HG03442 (cell line): ENCODE data around the gene ARID5A.

Source experiments
- ATAC-seq: cut with Tn5 transposase; IDR thresholded peaks from one replicate; pipeline ENCODE4 v1.9.1; 2021; ENCODE audit warnings: mild to moderate bottlenecking, moderate library complexity; ENCODE audit not compliant: unreplicated experiment

The ARID5A gene

DNA sequence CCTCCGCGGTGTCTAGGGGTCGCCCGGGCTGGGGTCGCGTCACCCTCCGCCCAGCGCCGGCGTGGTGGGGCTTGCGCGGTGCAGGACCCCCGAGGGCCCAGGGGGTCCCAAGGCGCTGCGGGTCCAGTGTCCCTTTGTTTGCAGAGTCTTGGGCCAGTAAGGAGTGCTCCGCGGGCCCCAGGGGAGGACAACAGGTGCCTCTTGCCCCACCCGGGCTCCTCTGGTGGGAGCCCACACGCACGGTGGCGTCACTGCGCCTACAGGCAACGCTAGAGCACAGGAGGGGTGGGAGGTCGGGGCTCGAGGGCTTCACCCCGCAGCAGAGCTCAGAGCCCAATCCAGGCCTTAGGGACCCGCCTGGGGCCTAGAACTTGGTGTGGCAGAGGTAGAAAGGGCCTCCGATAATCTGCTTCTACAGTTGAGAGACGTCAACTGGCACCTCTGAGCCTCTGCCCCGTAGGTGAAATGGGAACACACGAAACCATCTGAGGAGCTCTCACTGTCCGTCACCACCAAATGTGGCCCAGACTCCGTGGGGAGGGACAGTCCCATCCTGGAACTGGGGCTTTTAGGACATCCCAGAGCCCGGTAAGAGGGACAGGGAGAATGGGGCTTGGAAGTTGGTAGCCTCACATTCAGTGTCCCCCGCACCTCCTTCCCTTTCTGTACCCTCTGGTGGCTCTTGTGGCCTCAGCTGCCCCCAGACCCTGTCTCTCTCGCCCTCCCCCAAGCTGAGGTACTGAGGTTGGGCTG is 1.4 kb downstream of the ARID5A start:
- no peak for ATAC-seq

DNA sequence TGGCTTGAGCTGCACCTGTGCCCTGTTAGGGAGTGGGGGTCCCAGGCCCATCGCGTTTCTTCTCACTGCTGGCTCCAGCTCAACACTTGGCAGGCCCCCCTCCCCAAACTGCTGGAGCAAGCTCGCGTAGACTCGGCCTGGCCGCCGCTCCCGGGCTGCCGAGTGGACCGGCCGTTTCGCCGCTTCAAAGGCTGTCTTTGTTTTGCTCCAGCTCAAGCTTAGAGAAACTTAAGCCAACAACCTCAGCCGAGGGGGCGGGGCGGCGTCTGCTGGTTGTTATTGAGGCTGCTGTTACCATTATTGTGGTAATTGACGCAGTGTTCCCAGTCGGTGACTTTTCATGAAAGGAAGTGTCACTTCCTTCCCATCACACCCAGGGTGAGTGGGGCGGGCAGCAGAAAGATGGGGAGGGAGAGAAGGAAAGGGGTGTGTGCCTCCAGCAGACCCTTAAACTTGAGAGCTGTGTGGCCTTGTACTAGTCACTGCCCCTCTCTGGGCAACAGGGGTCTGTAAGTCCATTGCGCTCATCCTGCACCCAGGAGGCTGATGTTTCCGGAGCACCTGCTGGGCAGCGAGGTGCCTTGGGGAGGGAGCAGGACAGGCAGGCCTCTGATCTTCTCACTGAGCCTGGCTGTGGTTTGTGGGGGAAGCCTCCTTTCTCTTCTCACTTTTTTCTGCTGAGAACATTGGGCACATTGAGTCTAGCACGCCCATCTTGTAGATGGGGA is 2.1 kb downstream of the ARID5A start:
- ATAC-seq, result no peak

DNA sequence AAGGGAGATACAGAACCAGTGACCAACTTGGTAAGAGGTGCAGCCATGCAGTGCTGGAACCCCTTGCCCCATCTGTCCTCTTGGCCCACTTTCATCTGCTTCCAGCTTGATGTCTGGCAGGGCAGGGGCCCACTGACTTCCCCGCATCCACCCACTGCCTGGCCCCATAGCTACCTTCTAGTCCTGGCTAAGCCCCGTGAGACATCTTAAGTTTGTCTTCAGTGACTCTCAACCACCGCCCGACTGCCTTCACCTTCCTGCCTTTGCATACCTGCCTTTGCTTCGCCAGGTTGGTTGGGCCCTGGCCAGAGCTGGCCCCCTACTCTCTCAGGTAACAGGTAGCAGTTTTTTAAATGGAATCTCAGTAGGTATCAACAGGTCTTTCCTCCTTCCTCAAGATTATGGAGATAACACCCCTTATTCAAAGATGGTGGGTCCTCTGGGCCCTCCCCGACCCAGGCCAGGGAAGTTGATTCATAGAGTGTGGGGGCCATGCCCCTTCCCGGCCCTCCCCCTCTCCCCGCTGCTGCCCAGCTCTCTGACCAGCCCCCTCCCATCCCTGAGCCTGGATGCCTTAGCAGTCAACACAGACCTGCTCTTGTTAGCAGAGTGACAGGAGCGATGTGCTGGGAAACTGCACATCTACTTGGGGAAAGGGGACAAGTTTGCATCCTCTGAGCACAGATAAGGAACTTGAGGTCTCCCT is 2.8 kb downstream of the ARID5A start:
- no peak for ATAC-seq

DNA sequence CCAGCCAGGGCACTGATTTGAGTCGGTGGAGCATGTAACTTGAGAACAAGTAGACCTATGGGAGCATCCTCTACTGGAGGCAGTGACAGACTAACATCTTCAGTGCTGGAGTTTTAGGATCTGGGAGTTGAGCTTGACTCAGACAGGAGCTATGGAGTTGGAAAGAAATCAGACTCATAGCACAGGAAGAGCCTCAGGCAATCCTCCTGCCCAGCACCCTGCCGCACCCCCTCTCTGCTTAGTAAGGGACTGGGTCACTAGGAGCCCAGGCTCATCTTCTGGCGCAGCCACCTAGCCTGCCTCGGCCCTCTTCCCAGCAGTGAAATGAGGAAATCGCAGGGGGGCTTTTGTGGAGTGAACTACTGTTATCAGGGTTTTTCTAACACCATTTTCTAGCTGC is 3.6 kb downstream of the ARID5A start:
- no peak for ATAC-seq

DNA sequence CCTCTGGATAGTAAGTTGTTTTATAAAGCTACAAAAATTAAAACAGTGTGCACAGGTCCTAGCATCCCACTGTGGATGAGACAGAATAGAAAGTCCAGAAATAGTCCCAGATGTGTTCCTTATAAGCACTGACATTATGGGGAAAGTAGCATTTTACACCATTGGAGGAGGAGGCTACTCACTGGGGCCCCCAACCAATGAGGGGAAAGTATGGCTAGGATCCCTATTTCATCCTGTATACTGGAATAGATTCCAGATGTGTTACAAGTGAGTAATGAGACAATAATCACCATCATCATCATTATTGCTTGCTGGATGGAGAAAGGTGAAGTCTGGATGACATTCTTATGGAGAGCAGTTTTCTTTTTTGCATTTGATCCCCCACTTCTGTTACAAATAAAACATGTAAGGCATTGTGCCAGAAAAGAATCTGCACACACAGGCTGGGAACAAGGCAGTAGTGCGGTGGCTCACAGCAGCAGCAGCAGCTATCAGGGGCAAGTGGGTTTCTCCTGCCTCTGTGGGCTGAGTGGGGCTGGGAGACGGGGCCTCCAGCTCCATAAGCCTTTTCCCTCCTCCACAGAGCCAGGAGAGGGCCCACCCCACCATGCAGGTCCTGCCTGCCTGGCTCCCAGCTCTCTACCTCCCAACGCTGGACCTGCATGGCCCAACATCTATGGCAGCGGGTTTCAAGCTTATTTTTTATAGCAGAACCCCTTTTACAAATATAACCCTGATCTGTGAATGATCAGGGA is 5.0 kb downstream of the ARID5A start:
- ATAC-seq, result no peak

DNA sequence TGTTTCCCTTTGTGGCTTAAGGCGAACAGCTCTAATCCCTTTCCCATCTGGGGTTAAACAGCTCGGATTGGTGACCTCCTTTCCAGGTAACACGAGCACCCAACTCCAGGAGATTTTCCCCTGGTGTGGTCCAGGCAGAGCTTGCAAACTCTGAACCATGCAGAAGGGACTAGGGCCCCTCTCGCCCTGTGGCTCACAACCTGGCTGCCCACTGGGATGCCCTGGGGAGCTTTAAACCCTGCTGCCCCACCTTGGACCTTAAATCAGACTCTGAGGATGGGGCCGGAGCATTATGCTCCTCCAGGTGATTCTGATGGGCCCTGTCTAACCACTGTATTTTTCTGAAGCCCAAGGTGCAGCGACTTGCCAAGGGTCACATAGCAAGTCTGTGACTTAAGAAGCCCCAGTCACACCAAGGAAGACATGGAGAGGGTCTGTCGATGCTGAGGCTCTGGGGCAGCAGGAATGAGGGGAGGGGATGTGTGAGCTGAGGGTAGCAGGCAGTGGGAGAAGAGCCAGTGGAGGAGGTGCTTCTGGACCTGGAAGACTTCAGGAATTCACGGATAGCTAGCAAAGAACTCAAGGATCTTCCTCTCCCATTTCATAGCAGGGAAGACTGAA is 5.9 kb downstream of the ARID5A start:
- ATAC-seq, result no peak

DNA sequence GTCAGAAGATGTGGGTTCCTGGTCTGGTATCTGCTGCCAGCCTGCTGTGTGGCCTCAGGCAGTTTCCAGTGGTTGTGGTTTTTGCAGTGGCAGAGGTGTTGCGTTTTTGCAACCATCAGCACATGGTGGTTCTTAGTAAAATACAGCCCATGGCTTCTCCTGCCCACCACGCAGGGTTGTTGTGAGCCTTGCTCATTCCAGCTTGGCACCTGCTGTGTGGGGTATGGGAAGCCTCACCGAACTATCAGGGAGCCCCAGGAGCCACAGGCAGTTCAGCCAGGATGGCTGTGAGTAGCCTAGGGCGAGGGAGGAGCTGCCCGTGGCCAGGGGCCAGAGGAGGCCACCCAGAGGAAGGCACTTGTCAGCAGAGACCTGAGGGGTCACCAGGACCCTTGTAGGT is 9.8 kb downstream of the ARID5A start:
- no peak for ATAC-seq

DNA sequence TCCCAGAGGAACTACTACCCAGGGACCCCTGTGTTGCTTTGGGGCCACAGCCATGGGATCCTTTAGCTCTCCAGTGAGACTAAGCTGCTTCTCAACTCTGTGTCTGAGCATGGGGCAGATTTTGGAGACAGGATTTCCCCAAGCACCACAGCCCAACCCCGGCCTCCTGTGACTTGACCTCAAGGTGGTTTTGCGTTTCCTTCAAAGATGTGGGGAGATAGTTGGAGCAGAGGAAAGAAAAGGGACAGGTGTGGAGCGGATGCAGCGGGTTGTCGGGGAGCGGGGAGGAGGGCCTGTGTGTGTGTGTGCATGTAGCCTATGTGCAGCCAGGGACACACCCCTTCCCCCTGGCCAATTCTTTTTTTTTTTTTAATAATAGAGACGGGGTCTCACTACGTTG is 10.2 kb downstream of the ARID5A start:
- ATAC-seq, result no peak

DNA sequence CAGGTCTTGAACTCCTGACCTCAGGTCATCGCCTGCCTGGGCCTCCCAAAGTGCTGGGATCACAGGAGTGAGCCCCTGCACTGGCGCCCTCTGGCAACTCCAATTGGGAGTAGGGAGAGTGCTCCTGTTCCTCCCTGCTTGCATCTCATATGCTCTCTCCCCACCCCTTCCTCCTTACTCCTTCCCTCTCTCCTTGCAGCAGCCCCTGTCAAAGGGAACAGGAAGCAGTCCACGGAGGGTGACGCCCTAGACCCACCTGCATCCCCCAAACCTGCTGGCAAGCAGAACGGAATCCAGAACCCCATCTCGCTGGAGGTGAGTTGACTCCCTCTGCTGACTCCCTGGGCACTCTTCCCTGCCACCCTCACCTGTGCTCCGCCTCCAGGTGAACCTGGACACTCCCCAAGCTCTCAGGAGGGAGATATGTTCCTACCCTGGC is 10.7 kb downstream of the ARID5A start:
- no peak for ATAC-seq

DNA sequence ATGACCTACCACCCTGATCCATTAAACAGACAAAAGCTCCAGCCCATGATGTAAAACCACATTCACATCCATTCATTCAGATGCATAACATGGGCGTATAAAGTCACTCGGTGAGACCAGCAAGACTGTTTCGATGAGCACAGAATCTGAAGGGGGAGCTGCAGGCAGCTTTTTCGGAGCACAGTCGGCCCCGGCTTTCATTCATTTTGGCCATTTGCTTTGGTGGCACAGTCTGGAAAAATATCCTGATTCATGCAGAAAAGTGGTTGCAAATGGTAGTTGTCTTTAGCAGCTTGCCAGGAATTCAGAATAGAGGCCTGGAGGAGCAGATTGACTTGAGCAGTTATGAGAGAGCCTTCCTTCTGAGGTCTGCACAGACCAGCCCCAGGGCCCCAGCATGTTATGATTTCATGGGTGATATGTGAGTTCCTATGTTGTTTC is 11.2 kb downstream of the ARID5A start:
- no peak for ATAC-seq

DNA sequence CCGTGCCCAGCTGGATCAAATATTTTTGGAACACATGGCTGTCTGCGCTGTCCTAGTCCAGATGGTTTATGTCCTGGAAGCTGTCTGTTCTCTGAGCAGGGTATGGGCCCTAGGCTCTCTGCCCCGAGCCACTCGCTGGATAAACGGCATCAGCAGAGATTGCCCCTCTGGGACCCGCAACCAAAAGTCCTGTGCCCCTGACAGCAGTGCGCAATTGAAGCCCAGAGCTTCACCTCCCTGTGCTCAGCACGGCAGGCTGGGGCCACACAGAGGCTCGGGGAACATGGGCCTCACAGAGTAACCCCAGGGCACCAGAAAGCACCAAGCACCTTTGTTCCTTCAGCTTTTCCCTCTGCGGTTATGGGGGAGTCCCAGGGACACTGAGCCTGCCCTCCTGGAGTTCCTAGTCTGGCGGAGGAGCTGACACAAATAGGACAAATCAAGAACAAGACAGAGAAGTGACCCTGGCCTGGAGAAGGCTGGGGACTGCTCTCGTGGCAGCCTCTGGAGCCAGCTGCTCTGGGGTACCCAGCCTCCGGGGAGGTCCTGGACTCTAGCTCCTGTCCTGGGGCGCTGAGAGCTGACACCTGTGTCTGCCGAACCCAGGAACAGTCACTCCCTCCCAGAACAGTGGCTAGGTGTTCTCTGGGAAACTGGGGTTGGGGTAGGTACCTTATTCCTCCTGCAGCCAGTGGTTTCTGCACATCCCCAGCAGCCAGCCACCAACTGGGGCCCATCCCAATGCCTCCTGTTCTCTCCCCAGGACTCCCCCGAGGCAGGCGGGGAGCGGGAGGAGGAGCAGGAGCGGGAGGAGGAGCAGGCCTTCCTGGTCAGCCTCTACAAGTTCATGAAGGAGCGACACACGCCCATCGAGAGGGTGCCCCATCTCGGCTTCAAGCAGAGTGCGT is 12.3 kb downstream of the ARID5A start:
- ATAC-seq, result no peak

DNA sequence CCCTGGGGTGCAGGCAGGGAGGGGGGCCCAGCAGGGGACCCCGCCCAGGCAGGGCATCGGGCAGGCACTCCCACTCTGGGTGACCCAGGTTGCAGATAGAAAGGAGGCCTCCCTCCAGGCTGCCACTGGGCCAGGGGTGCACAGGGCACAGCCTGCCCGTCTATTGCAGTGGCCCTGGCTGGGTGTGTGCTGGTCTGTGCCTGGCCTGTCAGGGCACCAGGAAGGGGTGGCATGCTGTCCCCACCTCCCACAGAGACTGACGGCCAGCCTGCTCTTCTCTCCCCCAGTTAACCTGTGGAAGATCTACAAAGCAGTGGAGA is 12.9 kb downstream of the ARID5A start:
- ATAC-seq, result no peak

DNA sequence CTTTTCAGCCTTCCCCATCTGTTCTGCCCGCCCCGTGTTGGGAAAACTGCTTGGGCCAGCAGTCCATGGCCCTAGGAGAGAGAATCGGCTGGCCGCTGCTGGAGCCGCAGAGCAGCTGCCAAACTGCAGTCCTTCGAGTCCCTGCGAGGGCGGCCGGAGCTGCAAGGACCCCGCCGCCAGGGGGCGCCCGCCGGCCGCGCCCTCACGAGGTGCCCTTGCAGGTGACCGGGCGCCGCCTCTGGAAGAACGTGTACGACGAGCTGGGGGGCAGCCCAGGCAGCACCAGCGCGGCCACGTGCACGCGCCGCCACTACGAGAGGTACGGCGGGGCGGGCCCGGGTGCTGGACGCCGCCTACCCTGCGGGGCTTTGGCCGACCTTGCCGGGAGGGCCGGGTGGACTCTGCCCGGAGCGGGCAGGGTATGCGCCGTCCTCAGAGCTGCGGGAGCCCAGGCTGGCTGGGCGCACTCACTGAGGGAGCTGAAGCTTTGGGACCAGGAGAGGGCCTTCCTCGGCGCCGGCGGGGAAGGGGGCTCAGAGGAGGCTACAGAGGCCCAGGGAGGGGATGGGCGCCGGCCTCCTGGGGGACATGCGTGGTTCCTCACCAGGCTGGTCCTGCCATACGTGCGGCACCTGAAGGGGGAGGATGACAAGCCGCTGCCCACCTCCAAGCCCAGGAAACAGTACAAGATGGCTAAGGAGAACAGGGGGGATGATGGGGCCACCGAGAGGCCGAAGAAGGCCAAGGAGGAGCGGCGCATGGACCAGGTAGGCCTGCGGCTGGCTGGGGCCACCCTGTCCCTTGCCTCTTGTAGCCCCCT is 13.6 kb downstream of the ARID5A start:
- no peak for ATAC-seq

DNA sequence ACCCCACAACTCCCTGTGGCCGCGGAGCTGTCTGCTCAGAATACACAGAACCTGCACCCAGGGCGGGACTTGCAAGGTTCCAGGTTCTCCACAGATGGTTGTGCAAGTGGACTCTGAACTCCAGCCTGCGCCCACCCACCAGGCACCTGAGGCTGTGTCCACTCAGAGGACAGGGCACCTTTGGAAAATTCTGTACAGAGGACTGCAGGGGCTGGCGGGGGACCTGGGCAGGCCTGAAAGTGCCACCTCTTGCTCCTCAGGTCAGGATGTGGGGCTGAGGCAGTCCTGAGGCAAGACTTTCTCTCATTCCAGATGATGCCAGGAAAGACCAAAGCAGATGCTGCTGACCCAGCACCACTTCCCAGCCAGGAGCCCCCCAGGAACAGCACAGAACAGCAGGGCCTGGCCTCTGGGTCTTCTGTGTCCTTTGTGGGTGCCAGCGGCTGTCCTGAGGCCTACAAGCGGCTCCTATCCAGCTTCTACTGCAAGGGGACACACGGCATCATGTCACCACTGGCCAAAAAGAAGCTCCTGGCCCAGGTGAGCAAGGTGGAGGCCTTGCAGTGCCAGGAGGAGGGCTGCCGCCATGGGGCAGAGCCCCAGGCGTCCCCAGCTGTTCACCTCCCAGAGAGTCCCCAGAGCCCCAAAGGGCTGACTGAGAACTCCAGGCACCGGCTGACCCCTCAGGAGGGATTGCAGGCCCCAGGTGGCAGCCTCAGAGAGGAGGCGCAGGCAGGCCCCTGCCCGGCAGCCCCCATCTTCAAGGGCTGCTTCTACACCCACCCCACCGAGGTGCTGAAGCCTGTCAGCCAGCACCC is 14.4 kb downstream of the ARID5A start:
- ATAC-seq, result no peak

DNA sequence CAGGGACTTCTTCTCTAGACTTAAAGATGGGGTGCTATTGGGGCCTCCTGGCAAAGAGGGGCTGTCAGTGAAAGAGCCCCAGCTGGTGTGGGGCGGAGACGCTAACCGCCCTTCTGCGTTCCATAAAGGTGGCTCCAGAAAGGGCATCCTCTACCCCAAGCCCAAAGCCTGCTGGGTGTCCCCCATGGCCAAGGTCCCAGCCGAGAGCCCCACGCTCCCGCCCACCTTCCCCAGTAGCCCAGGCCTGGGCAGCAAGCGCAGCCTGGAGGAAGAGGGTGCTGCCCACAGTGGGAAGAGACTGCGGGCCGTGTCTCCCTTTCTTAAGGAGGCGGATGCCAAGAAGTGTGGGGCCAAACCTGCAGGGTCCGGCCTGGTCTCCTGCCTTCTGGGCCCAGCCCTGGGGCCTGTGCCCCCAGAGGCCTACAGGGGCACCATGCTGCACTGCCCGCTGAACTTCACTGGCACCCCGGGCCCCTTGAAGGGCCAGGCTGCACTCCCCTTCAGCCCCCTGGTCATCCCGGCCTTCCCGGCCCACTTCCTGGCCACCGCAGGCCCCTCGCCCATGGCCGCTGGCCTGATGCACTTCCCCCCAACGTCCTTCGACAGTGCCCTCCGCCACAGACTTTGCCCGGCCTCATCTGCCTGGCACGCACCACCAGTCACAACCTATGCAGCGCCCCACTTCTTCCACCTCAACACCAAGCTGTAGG is 15.2 kb downstream of the ARID5A start:
- no peak for ATAC-seq

DNA sequence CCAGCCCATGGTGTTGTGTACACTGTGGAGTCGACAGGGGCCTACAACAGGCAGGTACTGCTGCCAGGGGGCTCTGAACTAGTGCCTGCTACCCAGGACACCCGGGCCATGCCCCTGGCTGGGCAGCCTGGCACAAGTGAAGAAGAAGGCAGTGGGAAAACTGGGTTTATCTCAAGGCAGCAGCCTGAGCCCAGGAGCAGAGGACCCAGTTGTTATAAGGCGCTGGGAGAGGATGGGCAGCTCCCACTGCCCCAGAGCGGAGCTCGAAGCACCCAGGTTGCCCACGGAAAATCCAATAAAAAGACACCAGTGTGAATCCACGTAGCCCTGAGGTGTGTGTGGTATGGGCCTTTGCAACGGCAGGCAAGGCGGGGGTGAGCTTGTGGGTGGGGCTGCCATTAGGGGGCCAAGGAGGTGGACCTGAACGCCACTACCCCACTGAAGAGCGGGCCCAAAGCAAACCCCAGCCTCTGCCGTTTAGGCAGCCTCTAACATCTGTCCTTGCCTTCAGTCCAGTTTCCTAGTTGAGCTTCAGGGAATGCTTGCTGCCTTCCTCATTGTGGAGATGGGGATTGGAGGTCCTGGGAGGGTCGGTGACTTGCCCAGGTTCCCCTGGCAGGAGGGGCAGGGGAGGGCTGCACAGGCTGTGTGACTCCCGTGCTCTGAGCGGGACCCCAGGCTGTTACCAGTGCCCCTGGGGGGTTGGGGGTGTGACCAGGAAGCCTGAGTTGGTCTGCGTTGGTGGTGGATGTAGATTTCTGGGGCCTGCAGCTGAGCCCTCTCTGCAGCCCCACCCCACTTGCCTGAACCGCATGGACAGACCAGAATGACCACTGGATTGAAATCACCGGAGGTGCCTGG is 16.0 kb downstream of the ARID5A start:
- no peak for ATAC-seq
